ENCODE results near the gene UPB1.

- no peak for TF ChIP-seq POLR2AphosphoS5 (IDR thresholded peaks at IDR 0.05; ENCODE audit: low read length)
- no peak for TF ChIP-seq MAX (IDR thresholded peaks at IDR 0.05; ENCODE audit: low read depth, low read length)
- no peak for TF ChIP-seq SMC3 (IDR thresholded peaks at IDR 0.05; ENCODE audit: borderline replicate concordance, low read length)
- TF ChIP-seq CTCF (IDR thresholded peaks at IDR 0.05 in 2 of 3, conservative IDR thresholded peaks at IDR 0.05 in 1 of 3; ENCODE audit: control insufficient read depth in 2 of 3, extremely low read depth in 1 of 3, insufficient read depth in 1 of 3, low read depth in 3 of 3, low read length in 3 of 3), result no peak
- TF ChIP-seq CREB1 (IDR thresholded peaks at IDR 0.05; ENCODE audit: low read depth), result no peak
- TF ChIP-seq SUPT20H (IDR thresholded peaks at IDR 0.05; ENCODE audit: borderline replicate concordance, control insufficient read depth, low read depth, low read length), result no peak
- no peak for TF ChIP-seq CBFB (IDR thresholded peaks at IDR 0.05; ENCODE audit: low read depth)
- TF ChIP-seq POLR2A (IDR thresholded peaks at IDR 0.05; ENCODE audit: low read depth, low read length), result no peak
- no peak for TF ChIP-seq ZBTB33 (IDR thresholded peaks at IDR 0.05)
- no peak for TF ChIP-seq TCF7 (IDR thresholded peaks at IDR 0.05; ENCODE audit: borderline replicate concordance)
Measured at GRCh38 chr22:24451162-24451561, 44.0 kb upstream of the UPB1 start.

Data from GM12878 (cell line).